Activated naive CD8-positive, alpha-beta T cell treated with anti-CD3 and anti-CD28 coated beads, Interleukin-2, amount 10 ng/mL, durations not matched to agents 7 days and 5 days (primary cell): ENCODE data around the gene MILR1. TPM values are rescaled to one million over a fixed set of nuclear protein-coding genes. Genes with fewer than 3 reads are reported as not detected.
"Not testable (repeated sequence)": the region's sequence is repeated elsewhere in the genome, so short reads cannot be mapped to it uniquely, and the experiment has no call there.

Experiments used
- ATAC-seq: fragments of 150-1000 bp; cut with Tn5 transposase; one replicate; pipeline ENCODE4 v1.10.0; 2021; ENCODE audit warnings: low read depth, moderate library complexity
- POLR2A ChIA-PET: fragments of 350-600 bp; sonication (Branson Sonifier 250); formaldehyde crosslinking; loops from one replicate; lab custom pipeline; 2021; ENCODE audit warnings: antibody characterized with exemption; lab: Charles Lee
- DNase-seq: peaks from one replicate; pipeline ENCODE4 v3.0.0; 2021
- H3K27ac Mint-ChIP-seq: one replicate; pipeline ENCODE4 v1.8.0; 2022; ENCODE audit warnings: mild to moderate bottlenecking, mixed read lengths
- H3K27me3 Mint-ChIP-seq: one replicate; pipeline ENCODE4 v1.8.0; 2022; ENCODE audit warnings: mild to moderate bottlenecking, moderate library complexity, mixed read lengths
- H3K36me3 Mint-ChIP-seq: one replicate; pipeline ENCODE4 v1.8.0; 2021; ENCODE audit warnings: mild to moderate bottlenecking, mixed read lengths
- H3K4me1 Mint-ChIP-seq: one replicate; pipeline ENCODE4 v1.8.0; 2021; ENCODE audit warnings: mixed read lengths
- H3K4me3 Mint-ChIP-seq: one replicate; pipeline ENCODE4 v1.8.0; 2022; ENCODE audit warnings: mild to moderate bottlenecking, moderate library complexity, mixed read lengths
- H3K9me3 Mint-ChIP-seq: one replicate; pipeline ENCODE4 v1.8.0; 2021; ENCODE audit warnings: mixed read lengths
- total RNA-seq, 2 experiments: library from RNA; stranded (reverse); gene quantifications; one replicate each; pipeline ENCODE4 v1.2.3, GENCODE V29; 2021

The MILR1 gene
- total RNA-seq, 2 experiments from 2014 or later, result 0.65 to 1.2 TPM

DNA sequence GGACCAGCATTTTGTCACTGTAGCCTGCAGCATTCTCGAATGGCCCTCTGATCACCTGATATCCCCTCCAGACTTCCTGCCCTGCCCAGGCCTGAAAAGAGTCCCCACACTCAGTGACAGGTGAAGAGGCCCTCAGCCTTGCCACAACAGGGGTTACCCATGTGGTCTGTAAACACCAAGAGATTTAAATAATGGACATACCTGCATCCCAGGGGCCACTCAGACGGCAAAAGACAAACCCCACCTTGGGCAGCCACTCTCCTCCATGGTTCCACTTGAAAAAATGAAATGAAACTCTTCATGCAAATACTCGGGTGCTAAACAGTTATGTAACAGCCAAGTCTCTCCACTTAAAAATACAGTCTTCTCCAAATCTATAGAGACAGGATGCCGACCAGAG is 35.4 kb upstream of the MILR1 start:
- no peak for DNase-seq
- no peak overlapping the region for H3K27ac Mint-ChIP-seq
- POLR2A ChIA-PET, result interaction anchor here (0.5 to 2.2 kb wide), 4 partner anchors 13 to 92 kb away, joined by 3 to 16 read pairs (median 8); partner anchors contain the start of genes CEP95 and DDX5
- no peak for ATAC-seq
- H3K36me3 Mint-ChIP-seq, result no peaks in the 10 kb centered on the region
- H3K4me1 Mint-ChIP-seq, result peaks cover 25% of the 10 kb centered on the region
- H3K9me3 Mint-ChIP-seq, result no peaks in the 10 kb centered on the region
- no peak overlapping the region for H3K4me3 Mint-ChIP-seq
- H3K27me3 Mint-ChIP-seq, result no peaks in the 10 kb centered on the region

DNA sequence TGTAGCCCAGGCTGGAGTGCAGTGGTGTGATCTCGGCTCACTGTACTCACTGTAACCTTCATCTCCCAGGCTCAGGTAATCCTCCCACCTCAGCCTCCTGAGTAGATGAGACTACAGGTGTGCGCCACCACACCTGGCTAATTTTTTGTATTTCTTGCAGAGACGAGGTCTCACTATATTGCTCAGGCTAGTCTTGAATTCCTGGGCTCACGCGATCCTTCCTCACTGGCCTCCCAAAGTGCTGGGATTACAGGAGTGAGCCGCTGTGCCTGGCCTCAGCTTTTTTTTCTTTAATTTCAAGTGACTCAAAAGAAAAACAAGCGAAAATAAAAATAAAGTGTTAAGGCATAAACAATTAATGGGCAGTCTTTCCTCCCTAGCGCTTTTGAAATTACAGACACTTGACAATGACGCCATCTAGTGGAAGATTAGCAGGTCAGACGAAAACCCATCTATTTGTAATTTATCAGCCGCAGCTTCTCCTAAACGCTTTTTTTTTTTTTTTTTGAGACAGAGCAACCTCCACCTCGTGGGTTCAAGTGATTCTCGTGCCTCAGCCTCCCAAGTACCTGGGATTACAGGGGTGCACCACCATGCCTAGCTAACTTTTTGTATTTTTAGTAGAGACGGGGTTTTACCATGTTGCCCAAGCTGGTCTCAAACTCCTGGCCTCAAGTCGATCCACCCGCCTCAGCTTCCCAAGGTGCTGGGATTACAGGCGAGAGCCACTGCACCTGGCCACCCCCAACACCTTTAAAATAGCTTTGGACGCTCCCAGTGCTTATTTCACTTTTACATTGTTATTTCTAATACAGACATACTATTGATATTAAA is 30.2 kb upstream of the MILR1 start:
- Mint-ChIP-seq H3K4me1 (peaks cover 6% of the 10 kb centered on the region), H3K27me3 (no peaks in the 10 kb centered on the region), H3K9me3 (no peaks in the 10 kb centered on the region), H3K27ac (no peak overlapping the region), H3K4me3 (peak overlapping the region; percentile 39), H3K36me3 (no peaks in the 10 kb centered on the region)
- POLR2A ChIA-PET, result interaction anchor here (0.6 to 5.8 kb wide), 7 partner anchors 14 to 112 kb away, joined by 3 to 46 read pairs (median 5); partner anchors contain the start of genes CEP95, DDX5 and POLG2
- DNase-seq (no peak), ATAC-seq (peak; percentile 35)

DNA sequence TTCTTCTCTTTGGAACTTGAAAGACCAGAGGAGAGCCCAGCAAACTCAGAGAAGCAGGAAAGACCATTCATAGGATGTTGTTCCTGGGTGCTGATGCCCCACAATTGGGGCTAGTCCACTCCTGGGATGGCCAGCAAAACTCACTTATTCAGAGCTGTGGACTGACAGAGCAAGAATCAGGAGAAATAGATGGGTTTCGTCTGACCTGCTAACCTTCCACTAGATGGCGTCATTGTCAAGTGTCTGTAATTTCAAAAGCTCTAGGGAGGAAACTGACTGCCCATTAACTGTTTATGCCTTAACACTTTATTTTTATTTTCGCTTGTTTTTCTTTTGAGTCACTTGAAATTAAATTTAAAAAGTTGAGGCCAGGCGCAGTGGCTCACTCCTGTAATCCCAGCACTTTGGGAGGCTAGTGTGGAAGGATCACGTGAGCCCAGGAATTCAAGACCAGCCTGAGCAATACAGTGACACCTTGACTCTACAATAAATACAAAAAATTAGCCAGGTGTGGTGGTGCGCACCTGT is 28.7 kb upstream of the MILR1 start:
- ATAC-seq, result peak; percentile 69
- H3K4me1 Mint-ChIP-seq, result peaks cover 10% of the 10 kb centered on the region

DNA sequence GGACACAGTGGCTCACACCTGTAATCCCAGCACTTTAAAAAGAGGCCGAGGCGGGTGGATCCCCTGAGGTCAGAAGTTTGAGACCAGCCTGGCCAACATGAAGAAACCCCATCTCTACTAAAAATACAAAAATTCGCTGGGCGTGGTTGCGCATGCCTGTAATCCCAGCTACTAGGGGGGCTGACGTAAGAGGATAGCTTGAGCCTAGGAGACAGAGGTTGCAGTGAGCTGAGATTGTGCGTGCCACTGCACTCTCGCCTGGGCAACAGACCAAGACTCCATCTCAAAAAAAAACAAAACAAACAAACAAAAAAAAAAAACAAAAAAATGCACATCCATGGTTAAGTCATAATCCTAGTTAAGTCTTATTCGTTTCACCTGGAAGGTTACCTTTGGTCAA is 26.8 kb upstream of the MILR1 start:
- not testable (repeated sequence) for H3K27ac Mint-ChIP-seq, H3K4me3 Mint-ChIP-seq, DNase-seq, H3K36me3 Mint-ChIP-seq, ATAC-seq, H3K9me3 Mint-ChIP-seq, H3K27me3 Mint-ChIP-seq
- POLR2A ChIA-PET, result interaction anchor here (1.1 to 5.8 kb wide), 2 partner anchors 75 to 84 kb away, joined by 3 to 46 read pairs; partner anchors contain the start of genes CEP95, DDX5 and POLG2
- peaks cover 10% of the 10 kb centered on the region for H3K4me1 Mint-ChIP-seq

More for the DNA sequence above, 28.7 kb upstream of the MILR1 start:
- no peaks in the 10 kb centered on the region for H3K27me3 Mint-ChIP-seq
- no peak for DNase-seq
- H3K9me3 Mint-ChIP-seq, result no peaks in the 10 kb centered on the region
- POLR2A ChIA-PET, result interaction anchor here (0.6 to 5.8 kb wide), 4 partner anchors 19 to 114 kb away, joined by 3 to 46 read pairs (median 6); partner anchors contain the start of genes CEP95, DDX5 and POLG2
- no peak overlapping the region for H3K4me3 Mint-ChIP-seq
- H3K27ac Mint-ChIP-seq, result no peak overlapping the region
- no peaks in the 10 kb centered on the region for H3K36me3 Mint-ChIP-seq

DNA sequence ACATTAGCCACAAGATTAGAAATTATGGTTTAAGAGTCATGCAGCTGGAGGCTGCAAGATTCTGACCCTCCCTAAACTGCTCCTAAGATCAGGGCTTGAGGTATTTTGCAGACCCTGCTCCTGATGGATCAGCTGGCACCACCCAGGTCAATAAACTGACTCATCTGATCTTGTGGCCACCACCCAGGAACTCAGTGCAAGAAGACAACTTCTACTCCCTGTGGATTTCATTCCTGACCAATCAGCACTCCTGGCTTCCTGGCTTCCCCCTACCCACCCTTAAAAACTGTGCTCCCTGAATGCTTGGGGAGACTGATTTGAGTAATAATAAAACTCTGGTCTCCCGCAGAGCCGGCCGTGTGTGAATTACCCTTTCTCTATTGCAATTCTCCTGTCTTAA is 25.0 kb upstream of the MILR1 start:
- no peak overlapping the region for H3K4me3 Mint-ChIP-seq
- peaks cover 7% of the 10 kb centered on the region for H3K4me1 Mint-ChIP-seq
- no peak for ATAC-seq
- H3K27ac Mint-ChIP-seq, result no peak overlapping the region
- H3K9me3 Mint-ChIP-seq, result no peaks in the 10 kb centered on the region
- peaks cover 12% of the 10 kb centered on the region for H3K27me3 Mint-ChIP-seq
- no peaks in the 10 kb centered on the region for H3K36me3 Mint-ChIP-seq
- POLR2A ChIA-PET, result no interaction called here
- DNase-seq, result no peak

DNA sequence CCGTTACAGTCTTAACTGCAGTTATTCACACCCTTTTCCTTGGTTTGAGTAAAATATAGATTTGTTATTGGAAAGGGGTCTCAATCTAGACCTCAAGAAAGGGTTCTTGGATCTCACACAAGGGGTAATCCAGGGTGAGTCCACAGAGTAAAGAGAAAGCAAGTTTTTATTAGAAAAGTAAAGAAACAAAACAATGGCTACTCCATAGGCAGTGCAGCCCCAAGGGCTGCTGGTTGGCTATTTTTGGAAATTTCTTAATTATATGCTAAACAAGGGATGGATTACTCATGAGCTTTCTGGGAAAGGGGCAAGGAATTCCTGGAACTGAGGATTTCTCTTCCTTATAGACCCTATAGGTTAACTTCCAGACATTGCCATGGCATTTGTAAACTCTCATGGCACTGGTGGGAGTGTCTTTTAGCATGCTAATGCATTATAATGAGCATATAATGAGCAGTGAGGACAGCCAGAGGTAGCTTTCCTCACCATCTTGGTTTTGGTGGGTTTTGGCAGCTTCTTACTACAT is 24.5 kb upstream of the MILR1 start:
- DNase-seq (no peak), ATAC-seq (no peak)
- H3K27ac Mint-ChIP-seq, result no peak overlapping the region
- no peaks in the 10 kb centered on the region for H3K9me3 Mint-ChIP-seq
- POLR2A ChIA-PET, result interaction anchor here (0.8 kb wide), 1 partner anchor 81 kb away, joined by 3 read pairs; no protein-coding TSS in a partner anchor
- H3K4me3 Mint-ChIP-seq, result no peak overlapping the region
- no peaks in the 10 kb centered on the region for H3K36me3 Mint-ChIP-seq
- peaks cover 12% of the 10 kb centered on the region for H3K27me3 Mint-ChIP-seq
- H3K4me1 Mint-ChIP-seq, result peaks cover 5% of the 10 kb centered on the region

DNA sequence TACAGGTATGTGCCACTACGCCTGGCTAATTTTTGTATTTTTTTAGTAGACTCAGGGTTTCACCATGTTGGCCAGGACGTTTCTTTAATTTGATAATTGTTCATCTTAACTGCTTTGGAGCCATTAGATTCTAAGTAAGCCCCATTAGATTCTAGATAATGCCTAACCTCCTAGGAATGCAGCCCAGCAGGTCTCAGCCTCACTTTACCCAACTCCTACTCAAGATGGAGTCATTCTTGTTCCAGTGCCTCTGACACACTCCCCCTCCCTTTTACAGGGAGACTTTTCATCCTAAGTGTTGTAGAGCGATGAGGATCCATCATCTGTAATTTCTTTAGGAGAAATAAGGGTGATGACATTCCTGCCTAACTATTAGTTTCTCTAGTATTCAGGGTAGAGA is 23.7 kb upstream of the MILR1 start:
- Mint-ChIP-seq H3K27me3 (peaks cover 14% of the 10 kb centered on the region), H3K27ac (no peak overlapping the region), H3K4me3 (no peak overlapping the region), H3K36me3 (no peaks in the 10 kb centered on the region), H3K4me1 (peaks cover 5% of the 10 kb centered on the region), H3K9me3 (no peaks in the 10 kb centered on the region)
- ATAC-seq, result no peak
- POLR2A ChIA-PET, result no interaction called here
- DNase-seq, result no peak

DNA sequence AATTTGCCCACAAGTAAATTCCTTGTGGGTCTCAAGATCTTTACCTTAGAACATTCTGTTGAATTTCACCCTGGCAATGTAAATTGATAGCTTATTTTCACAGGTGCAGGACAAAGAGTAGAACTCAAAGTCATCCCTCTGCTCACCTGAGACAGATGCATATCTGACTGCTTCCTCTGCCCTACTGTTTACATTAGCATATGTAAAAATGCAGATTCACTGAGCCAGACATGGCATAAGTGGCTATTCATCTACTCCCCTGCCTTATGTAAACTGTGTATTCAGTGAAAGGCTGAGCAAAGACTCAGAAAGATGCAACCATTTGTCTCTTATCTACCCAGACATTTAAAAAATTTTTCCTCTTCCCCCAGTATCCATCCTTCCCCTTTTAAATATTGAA is 22.3 kb upstream of the MILR1 start:
- DNase-seq (no peak), ATAC-seq (no peak)
- POLR2A ChIA-PET, result interaction anchor here (0.7 kb wide), 1 partner anchor 13 kb away, joined by 5 read pairs; no protein-coding TSS in a partner anchor
- H3K36me3 Mint-ChIP-seq, result no peaks in the 10 kb centered on the region
- no peak overlapping the region for H3K4me3 Mint-ChIP-seq
- peaks cover 5% of the 10 kb centered on the region for H3K4me1 Mint-ChIP-seq
- peaks cover 18% of the 10 kb centered on the region for H3K27me3 Mint-ChIP-seq
- no peak overlapping the region for H3K27ac Mint-ChIP-seq
- H3K9me3 Mint-ChIP-seq, result no peaks in the 10 kb centered on the region

DNA sequence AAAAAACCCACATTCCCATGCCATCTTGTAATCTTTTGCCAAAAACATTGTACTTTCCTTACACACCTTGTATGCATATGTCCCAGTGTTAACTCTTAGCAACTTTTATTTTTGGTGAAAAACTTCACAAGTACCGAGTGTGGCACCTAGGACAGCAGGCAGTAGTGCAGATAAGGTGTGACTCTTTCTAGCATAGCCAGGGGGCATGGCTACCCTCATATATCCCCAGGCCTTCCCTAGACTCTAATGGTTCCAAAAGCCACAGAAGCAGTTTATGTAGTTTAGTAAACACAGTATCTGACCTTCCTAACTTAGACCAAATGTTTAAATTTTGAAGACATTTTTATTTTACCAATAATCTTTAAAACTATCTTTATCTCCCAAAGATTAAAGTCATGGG is 20.5 kb upstream of the MILR1 start:
- H3K4me1 Mint-ChIP-seq, result peaks cover 5% of the 10 kb centered on the region
- H3K27me3 Mint-ChIP-seq, result peaks cover 20% of the 10 kb centered on the region
- DNase-seq, result no peak
- H3K4me3 Mint-ChIP-seq, result no peak overlapping the region
- H3K9me3 Mint-ChIP-seq, result no peaks in the 10 kb centered on the region
- no peak overlapping the region for H3K27ac Mint-ChIP-seq
- ATAC-seq, result no peak
- no peaks in the 10 kb centered on the region for H3K36me3 Mint-ChIP-seq
- POLR2A ChIA-PET, result no interaction called here

DNA sequence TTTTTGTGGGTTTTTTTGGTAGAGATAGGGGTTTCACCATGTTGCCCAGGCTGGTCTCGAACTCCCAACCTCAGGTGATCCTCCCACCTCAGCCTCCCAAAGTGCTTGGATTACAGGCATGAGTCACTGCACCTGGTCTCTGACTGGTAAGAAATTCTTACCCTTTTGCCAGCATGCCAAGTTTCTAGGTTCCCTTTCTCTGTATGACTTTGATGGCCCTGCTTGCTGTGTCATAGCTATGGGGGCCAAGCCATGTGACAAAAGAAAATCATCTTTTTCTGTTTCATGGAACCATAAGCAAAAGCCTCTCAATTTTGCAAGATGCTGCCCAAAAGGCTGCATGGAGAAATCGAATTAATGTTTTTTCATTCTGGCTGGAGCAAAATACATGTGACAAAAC is 18.9 kb upstream of the MILR1 start:
- peaks cover 20% of the 10 kb centered on the region for H3K27me3 Mint-ChIP-seq
- not testable (repeated sequence) for ATAC-seq

DNA sequence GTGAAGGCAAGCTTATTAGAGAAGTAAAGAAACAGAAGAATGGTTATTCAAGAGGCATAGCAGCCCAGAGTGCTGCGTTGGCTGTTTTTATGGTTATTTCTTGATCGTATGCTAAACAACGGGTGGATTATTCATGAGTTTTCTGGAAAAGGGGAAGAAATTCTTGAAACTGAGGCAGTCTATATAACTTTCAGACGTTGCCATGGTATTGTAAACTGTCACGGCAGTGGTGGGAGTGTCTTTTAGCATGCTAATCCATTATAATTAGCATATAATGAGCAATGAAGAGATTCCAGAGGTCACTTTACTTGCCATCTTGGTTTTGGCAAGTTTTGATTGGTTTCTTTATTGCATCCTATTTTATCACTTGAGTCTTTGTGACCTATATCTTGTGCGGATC is 17.4 kb upstream of the MILR1 start:
- POLR2A ChIA-PET, result no interaction called here
- no peak for DNase-seq
- H3K4me1 Mint-ChIP-seq, result no peaks in the 10 kb centered on the region
- H3K36me3 Mint-ChIP-seq, result no peaks in the 10 kb centered on the region
- no peak overlapping the region for H3K27ac Mint-ChIP-seq
- no peak overlapping the region for H3K4me3 Mint-ChIP-seq
- no peak for ATAC-seq
- H3K9me3 Mint-ChIP-seq, result peaks cover 9% of the 10 kb centered on the region
- H3K27me3 Mint-ChIP-seq, result peaks cover 16% of the 10 kb centered on the region

More for the DNA sequence above, 18.9 kb upstream of the MILR1 start:
- DNase-seq, POLR2A ChIA-PET, H3K4me1 Mint-ChIP-seq, H3K9me3 Mint-ChIP-seq, H3K27ac Mint-ChIP-seq, H3K36me3 Mint-ChIP-seq, H3K4me3 Mint-ChIP-seq: not testable (repeated sequence)

DNA sequence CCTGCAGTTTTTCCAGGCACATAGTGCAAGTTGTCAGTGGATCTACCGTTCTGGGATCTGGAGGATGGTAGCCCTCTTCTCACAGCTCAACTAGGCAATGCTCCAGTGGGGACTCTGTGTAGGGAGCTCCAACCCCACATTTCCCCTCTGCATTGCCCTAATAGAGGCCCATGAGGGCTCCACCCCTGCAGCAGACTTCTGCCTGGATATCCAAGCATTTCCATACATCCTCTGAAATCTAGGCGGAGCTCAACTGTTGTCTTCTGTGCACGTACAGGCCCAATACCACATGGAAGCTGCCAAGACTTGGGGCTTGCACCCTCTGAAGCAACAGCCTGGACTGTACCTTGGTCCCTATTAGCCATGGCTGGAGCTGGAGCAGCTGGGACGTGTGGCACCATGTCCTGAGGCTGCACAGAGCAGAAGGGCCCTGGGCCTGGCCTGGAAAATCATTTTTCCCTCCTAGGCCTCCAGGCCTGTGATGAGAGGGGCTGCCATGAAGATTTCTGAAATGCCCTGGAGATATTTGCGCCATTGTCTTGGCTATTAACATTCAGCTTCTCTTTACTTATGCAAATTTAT is 10.9 kb upstream of the MILR1 start:
- no peak overlapping the region for H3K27ac Mint-ChIP-seq
- ATAC-seq, result no peak
- no peak for DNase-seq
- no peaks in the 10 kb centered on the region for H3K27me3 Mint-ChIP-seq
- POLR2A ChIA-PET, result interaction anchor here (0.7 kb wide), 1 partner anchor 22 kb away, joined by 3 read pairs; no protein-coding TSS in a partner anchor
- H3K4me1 Mint-ChIP-seq, result peaks cover 13% of the 10 kb centered on the region
- H3K4me3 Mint-ChIP-seq, result no peak overlapping the region
- H3K36me3 Mint-ChIP-seq, result peaks cover 13% of the 10 kb centered on the region
- peaks cover 31% of the 10 kb centered on the region for H3K9me3 Mint-ChIP-seq

DNA sequence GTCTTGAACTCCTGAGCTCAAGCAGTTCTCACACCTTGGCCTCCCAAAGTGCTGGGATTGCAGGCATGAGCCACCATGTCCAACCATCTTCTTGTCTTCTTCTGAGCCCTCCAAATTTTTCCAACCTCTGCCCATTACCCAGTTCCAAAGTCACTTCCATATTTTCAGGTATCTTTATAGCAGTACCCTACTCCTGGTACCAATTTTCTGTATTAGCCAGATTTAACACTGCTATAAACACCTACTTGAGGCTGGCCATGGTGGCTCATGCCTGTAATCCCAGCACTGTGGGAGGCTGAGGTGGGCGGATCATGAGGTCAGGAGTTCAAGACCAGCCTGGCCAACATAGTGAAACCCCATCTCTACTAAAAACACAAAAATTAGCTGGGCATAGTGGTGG is 9.4 kb upstream of the MILR1 start:
- H3K27ac Mint-ChIP-seq, H3K4me3 Mint-ChIP-seq, H3K27me3 Mint-ChIP-seq, DNase-seq, ATAC-seq: not testable (repeated sequence)
- H3K9me3 Mint-ChIP-seq, result peaks cover 27% of the 10 kb centered on the region
- POLR2A ChIA-PET, result interaction anchor here (0.6 kb wide), 1 partner anchor 136 kb away, joined by 4 read pairs; no protein-coding TSS in a partner anchor
- peaks cover 13% of the 10 kb centered on the region for H3K36me3 Mint-ChIP-seq
- H3K4me1 Mint-ChIP-seq, result peaks cover 18% of the 10 kb centered on the region
